Natural killer cell treated with Interleukin-12 subunit alpha and Interleukin-12 subunit beta and Interleukin-15 and Interleukin-18, amount 100 ng/mL, for 72 hours (primary cell): ENCODE results near the gene POLR3K. TPM values are rescaled to one million over a fixed set of nuclear protein-coding genes. Genes with fewer than 3 reads are reported as not detected.

Experiments
- ATAC-seq, 2 donors: fragments of 150-1000 bp; cut with Tn5 transposase in 1 of 2; sonication (Bioruptor Pico), chemical (Tn5 transposase) in 1 of 2; 2 replicates each; pipeline ENCODE4 v1.10.0; 2021
- DNase-seq: peaks from one replicate; pipeline ENCODE4 v3.0.0; 2022; ENCODE audit warnings: low spot score
- H3K27ac Mint-ChIP-seq, 2 donors: 1 replicate in 1 of 2; 2 replicates in 1 of 2; pipeline ENCODE4 v1.8.0; 2022; ENCODE audit warnings: mixed read lengths in 2 of 2, mild to moderate bottlenecking in 1 of 2, moderate library complexity in 1 of 2
- H3K27me3 Mint-ChIP-seq, 2 donors: 1 replicate in 1 of 2; 2 replicates in 1 of 2; pipeline ENCODE4 v1.8.0; 2022; ENCODE audit warnings: mixed read lengths in 2 of 2
- H3K36me3 Mint-ChIP-seq: one replicate; pipeline ENCODE4 v1.8.0; 2022; ENCODE audit warnings: mixed read lengths
- H3K4me1 Mint-ChIP-seq, 2 donors: 1 replicate in 1 of 2; 2 replicates in 1 of 2; pipeline ENCODE4 v1.8.0; 2022; ENCODE audit warnings: low read depth in 2 of 2, mixed read lengths in 2 of 2, mild to moderate bottlenecking in 1 of 2
- H3K4me3 Mint-ChIP-seq: one replicate; pipeline ENCODE4 v1.8.0; 2022; ENCODE audit warnings: mixed read lengths
- H3K9me3 Mint-ChIP-seq: 2 replicates; pipeline ENCODE4 v1.8.0; 2022; ENCODE audit warnings: mixed read lengths
- total RNA-seq, 2 donors: library from RNA; stranded (reverse); gene quantifications; one replicate each; pipeline ENCODE4 v1.2.3, GENCODE V29; 2022

Gene POLR3K
- total RNA-seq, 2 donors from 2014 or later = 39.8 to 84.7 TPM

DNA sequence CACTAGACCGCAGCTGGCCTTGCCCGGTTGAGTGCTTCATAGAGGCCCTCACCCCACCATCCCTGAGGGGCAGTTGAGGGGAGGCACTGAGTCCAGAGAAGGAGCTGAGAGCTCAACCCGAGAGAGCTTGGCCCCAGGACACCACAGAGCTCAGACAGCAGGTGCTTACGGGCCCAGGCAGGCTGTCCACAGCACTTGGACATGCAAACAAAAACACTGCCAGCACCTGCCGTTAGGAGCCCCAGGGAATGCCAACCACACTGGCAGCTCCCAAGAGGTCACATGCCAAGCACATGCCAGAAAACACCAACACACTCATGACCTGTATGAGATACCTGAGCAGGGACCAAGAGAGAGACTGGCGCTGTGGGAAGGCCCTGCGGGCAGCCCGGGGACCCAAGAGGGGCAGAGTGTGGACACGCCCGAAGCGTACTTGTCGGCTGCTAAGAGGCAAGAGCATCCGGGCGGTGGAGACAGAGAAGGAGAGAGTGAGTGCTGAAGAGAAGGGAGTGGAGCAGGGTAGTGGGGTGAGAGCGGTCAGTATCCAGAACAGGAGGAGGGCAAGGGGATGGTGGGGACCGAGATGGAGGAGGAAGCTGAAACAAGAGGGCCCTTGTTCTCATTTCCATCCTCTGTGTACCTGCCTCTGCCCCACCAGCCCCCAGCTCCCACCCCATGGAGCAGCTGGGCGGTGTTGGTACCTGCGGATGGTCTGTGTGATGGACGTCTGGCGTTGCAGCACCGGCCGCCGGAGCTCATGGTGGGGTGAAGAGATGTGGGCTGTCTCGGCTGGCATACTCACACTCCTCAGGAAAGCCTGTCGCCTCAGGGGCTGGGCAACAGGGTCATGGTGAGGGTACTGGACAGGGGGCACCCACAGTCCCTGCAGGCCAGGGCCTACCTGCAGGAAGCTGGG, 10.8 kb upstream of the POLR3K start:
- H3K27me3 Mint-ChIP-seq = peaks cover 0 to 3% of the 10 kb centered on the region in 2 donors
- H3K27ac Mint-ChIP-seq = no peak overlapping the region
- no peak overlapping the region for H3K4me3 Mint-ChIP-seq
- no peaks in the 10 kb centered on the region for H3K9me3 Mint-ChIP-seq
- H3K36me3 Mint-ChIP-seq = no peaks in the 10 kb centered on the region
- H3K4me1 Mint-ChIP-seq = peaks cover 0 to 3% of the 10 kb centered on the region in 2 donors
- ATAC-seq = no peak
- DNase-seq = no peak

DNA sequence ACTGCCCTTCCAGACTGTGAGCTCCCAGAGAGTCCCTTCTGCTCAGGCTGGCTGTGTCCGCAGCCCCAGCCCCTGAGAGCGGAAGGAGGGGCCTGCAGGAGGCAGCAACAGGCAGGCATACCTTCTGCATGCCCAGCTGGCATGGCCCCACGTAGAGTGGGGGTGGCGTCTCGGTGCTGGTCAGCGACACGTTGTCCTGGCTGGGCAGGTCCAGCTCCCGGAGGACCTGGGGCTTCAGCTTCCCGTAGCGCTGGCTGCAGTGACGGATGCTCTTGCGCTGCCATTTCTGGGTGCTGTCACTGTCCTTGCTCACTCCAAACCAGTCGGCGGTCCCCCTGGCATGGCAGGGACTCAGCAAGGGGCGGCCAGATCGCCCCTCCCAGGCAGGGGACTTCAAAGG, 10.1 kb upstream of the POLR3K start:
- no peak overlapping the region for H3K27ac Mint-ChIP-seq

GRCh38 chr16:62968-63391, 9.6 kb upstream of the POLR3K start:
- Mint-ChIP-seq H3K4me3 (no peak overlapping the region), H3K9me3 (no peaks in the 10 kb centered on the region), H3K27me3 (peaks cover 0 to 3% of the 10 kb centered on the region in 2 donors), H3K36me3 (no peaks in the 10 kb centered on the region), H3K4me1 (peaks cover 0 to 3% of the 10 kb centered on the region in 2 donors), H3K27ac (no peak overlapping the region)
- ATAC-seq = no peak
- DNase-seq = no peak

More for the DNA sequence above, 10.1 kb upstream of the POLR3K start:
- DNase-seq (no peak), ATAC-seq (no peak)
- Mint-ChIP-seq H3K9me3 (no peaks in the 10 kb centered on the region), H3K4me1 (peaks cover 0 to 3% of the 10 kb centered on the region in 2 donors), H3K4me3 (no peak overlapping the region), H3K36me3 (no peaks in the 10 kb centered on the region), H3K27me3 (peaks cover 0 to 3% of the 10 kb centered on the region in 2 donors)

- Mint-ChIP-seq H3K4me3 (no peak overlapping the region), H3K9me3 (no peaks in the 10 kb centered on the region), H3K4me1 (peaks cover 0 to 5% of the 10 kb centered on the region in 2 donors), H3K36me3 (no peaks in the 10 kb centered on the region), H3K27me3 (peaks cover 0 to under 1% of the 10 kb centered on the region in 2 donors), H3K27ac (no peak overlapping the region)
- DNase-seq = no peak
- no peak for ATAC-seq
Measured at GRCh38 chr16:62283-62967, 9.0 kb upstream of the POLR3K start.

DNA sequence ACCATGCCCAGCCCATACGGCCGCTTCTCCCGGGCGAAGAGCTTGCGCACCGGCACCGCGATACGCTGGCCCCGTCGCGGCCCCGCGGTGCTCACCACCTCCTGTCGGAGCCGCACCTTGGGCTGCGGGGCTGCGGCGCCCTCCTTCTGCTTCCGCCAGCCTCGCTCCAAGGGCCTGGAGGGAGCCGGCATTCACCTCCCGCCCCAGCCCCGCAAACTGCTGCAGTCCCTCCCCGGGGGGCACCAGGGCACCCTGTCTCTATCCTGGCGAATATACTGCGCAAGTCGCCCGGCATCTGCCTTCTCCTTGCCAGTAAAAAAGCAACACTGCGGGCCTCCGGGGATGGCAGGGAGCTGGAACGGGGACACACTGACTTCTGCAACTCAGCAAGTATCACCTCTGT, 8.5 kb upstream of the POLR3K start:
- DNase-seq (no peak), ATAC-seq (no peak)
- Mint-ChIP-seq H3K27ac (no peak overlapping the region), H3K27me3 (no peaks in the 10 kb centered on the region), H3K36me3 (no peaks in the 10 kb centered on the region), H3K4me1 (peaks cover 0 to 5% of the 10 kb centered on the region in 2 donors), H3K9me3 (no peaks in the 10 kb centered on the region), H3K4me3 (no peak overlapping the region)

- H3K27ac Mint-ChIP-seq = no peak overlapping the region
- H3K9me3 Mint-ChIP-seq = no peaks in the 10 kb centered on the region
- H3K36me3 Mint-ChIP-seq = no peaks in the 10 kb centered on the region
- H3K27me3 Mint-ChIP-seq = no peaks in the 10 kb centered on the region
- peaks cover 0 to 5% of the 10 kb centered on the region in 2 donors for H3K4me1 Mint-ChIP-seq
- DNase-seq (no peak), ATAC-seq (no peak)
- no peak overlapping the region for H3K4me3 Mint-ChIP-seq
Measured at GRCh38 chr16:60929-61878, 7.8 kb upstream of the POLR3K start.

- H3K36me3 Mint-ChIP-seq = no peaks in the 10 kb centered on the region
- ATAC-seq (no peak), DNase-seq (no peak)
- no peaks in the 10 kb centered on the region for H3K9me3 Mint-ChIP-seq
- H3K27ac Mint-ChIP-seq = no peak overlapping the region
- H3K4me3 Mint-ChIP-seq = no peak overlapping the region
- peaks cover 0 to 2% of the 10 kb centered on the region in 2 donors for H3K4me1 Mint-ChIP-seq
- no peaks in the 10 kb centered on the region for H3K27me3 Mint-ChIP-seq
Measured at GRCh38 chr16:60166-60565, 6.8 kb upstream of the POLR3K start.

DNA sequence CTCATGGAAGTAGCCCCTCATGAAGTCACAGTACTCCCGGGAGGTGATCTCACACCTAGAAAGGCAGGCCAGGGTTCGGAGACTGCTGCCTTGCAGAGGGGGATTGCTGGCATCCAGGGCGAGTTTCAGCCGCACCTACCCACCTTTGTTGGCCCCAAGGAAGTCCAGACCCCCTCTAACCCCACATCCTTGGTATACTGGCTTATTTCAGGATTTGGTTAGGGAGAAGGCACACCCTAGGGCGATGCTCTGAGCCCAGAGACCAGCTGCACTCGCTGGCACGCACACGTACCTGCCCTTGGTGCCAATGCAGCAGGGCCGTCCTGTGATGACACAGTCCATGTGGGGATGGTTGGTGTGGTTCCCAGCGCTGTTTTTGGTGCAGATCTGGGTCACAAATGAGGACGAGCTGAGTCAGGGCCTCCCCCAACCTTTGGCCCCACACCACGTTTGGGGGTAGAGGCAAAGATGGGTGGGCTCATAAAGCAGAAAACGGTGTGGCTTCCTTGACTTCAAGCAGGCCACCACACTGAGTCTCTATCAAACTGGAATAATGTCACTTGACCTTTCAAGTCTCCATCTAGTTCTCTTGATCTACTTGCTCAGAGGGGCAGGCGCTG, 6.1 kb upstream of the POLR3K start:
- Mint-ChIP-seq H3K27ac (no peak overlapping the region), H3K4me3 (no peak overlapping the region), H3K9me3 (no peaks in the 10 kb centered on the region), H3K36me3 (no peaks in the 10 kb centered on the region), H3K4me1 (peaks cover 0 to 2% of the 10 kb centered on the region in 2 donors), H3K27me3 (no peaks in the 10 kb centered on the region)
- DNase-seq (no peak), ATAC-seq (no peak)

- Mint-ChIP-seq H3K27ac (peak overlapping the region in 1 of 2 donors; percentile 73), H3K27me3 (no peaks in the 10 kb centered on the region), H3K4me3 (no peak overlapping the region), H3K36me3 (no peaks in the 10 kb centered on the region), H3K9me3 (no peaks in the 10 kb centered on the region), H3K4me1 (peaks cover 0 to 3% of the 10 kb centered on the region in 2 donors)
- no peak for ATAC-seq
- no peak for DNase-seq
Measured at GRCh38 chr16:58491-59439, 5.4 kb upstream of the POLR3K start.

GRCh38 chr16:57711-58110, 4.3 kb upstream of the POLR3K start:
- H3K9me3 Mint-ChIP-seq = no peaks in the 10 kb centered on the region
- ATAC-seq (no peak), DNase-seq (no peak)
- no peak overlapping the region for H3K4me3 Mint-ChIP-seq
- no peaks in the 10 kb centered on the region for H3K27me3 Mint-ChIP-seq
- peak overlapping the region in 1 of 2 donors; percentile 73 for H3K27ac Mint-ChIP-seq
- H3K36me3 Mint-ChIP-seq = no peaks in the 10 kb centered on the region
- H3K4me1 Mint-ChIP-seq = peaks cover 5 to 9% of the 10 kb centered on the region in 2 donors

DNA sequence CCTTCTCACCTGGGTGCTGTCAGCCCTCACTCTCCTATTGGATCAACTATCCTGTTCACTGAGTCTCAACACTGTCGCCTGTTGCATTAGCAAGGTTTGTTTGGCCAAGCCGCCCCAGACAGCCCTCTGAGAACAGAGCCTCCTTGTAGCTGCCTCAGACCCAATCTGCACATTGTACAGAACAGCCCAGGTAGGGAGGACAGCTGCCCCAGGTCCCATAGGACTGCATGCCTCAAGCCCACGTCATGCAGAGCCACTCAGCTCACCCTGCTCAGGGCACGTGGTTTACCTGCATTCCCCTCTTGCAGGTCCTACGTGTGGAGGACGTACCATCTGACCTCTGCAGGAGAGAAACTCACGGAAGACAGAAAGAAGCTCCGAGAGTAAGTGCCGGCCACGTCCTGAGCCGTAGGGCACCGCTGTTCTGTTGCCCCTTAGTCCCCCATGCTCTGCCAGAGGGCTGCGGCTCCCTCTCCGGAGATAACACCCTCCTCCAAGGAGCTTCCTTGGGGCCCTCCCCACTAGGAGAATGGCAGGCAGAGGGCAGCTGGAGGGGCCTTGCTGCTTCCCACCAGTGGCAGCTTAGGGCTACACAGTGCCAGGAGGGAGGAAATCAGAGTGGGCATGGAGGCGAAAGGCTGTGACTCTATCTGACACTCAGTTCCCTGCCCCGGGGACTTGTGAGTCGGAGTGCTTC, 3.0 kb upstream of the POLR3K start:
- H3K4me3 Mint-ChIP-seq = peak overlapping the region; percentile 27
- H3K4me1 Mint-ChIP-seq = peaks cover 10 to 12% of the 10 kb centered on the region in 2 donors
- ATAC-seq (no peak), DNase-seq (no peak)
- peaks cover 1% of the 10 kb centered on the region for H3K36me3 Mint-ChIP-seq
- H3K9me3 Mint-ChIP-seq = no peaks in the 10 kb centered on the region
- H3K27me3 Mint-ChIP-seq = no peaks in the 10 kb centered on the region
- H3K27ac Mint-ChIP-seq = no peak overlapping the region
